ENCODE data around the gene OLFML2A.

DNA sequence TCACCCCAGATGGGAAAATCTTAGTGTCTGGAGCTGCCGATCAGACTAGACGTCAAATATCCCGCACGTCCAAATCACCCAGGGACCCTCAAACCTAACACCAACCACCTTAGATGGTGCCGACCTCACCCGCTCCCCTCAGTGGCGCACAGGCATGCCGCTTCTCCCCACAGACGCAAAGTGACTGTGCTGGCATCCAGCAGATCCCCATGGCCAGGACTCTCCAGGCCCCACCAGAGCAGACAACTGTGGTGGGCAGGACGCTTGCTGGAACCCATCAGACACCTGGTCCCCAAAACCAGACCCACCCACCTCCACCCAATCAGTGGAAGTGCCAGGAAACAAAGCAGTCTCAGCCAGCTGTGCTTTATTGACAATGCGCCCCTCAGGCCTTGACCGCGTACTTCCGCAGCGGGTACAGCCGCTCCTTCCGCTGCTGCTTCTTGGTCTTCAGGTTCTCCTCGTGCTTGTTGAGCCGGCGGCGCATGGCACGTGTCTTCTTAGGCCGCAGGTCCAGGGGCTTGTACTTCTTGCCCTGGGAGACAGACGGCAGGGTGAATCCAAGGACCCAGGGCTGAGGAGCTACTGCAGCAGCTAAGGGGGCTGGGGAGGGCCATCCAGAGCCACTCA lies 80.7 kb downstream of the OLFML2A start:
- TF ChIP-seq CTCF (conservative IDR thresholded peaks at IDR 0.05 in 1 of 2, IDR thresholded peaks at IDR 0.05 in 1 of 2; ENCODE audit: low read depth in 1 of 2, low read length in 2 of 2) (no peak), EZH2 (IDR thresholded peaks at IDR 0.05; ENCODE audit: low read length, missing control alignments) (no peak)

All from fibroblast of lung (primary cell).